ENCODE results near the gene TPSAB1.

The TPSAB1 gene

GRCh38 chr16:1213231-1213630, 27.3 kb upstream of the TPSAB1 start:
- DNase-seq (ENCODE audit: extremely low read depth, insufficient read length): no peak
- Histone ChIP-seq H3K36me3 (ENCODE audit: control insufficient read depth, insufficient read depth, low read length) (no peaks in the 10 kb centered on the region), H3K4me3 (replicated peaks; ENCODE audit: low read depth, low read length) (no peak overlapping the region), H3K27me3 (replicated peaks; ENCODE audit: control insufficient read depth, insufficient read depth, low read length) (no peaks in the 10 kb centered on the region)
- no peak for TF ChIP-seq CTCF (IDR thresholded peaks at IDR 0.05; ENCODE audit: insufficient read depth, low read length, poor library complexity, severe bottlenecking)

GRCh38 chr16:1213796-1214372, 26.6 kb upstream of the TPSAB1 start:
- no peak overlapping the region for H3K4me3 ChIP-seq (replicated peaks; ENCODE audit: low read depth, low read length)
- H3K27me3 ChIP-seq (replicated peaks; ENCODE audit: control insufficient read depth, insufficient read depth, low read length): no peaks in the 10 kb centered on the region
- no peak for TF ChIP-seq CTCF (IDR thresholded peaks at IDR 0.05; ENCODE audit: insufficient read depth, low read length, poor library complexity, severe bottlenecking)
- H3K36me3 ChIP-seq (ENCODE audit: control insufficient read depth, insufficient read depth, low read length): no peaks in the 10 kb centered on the region
- DNase-seq (ENCODE audit: extremely low read depth, insufficient read length): no peak

- Histone ChIP-seq H3K36me3 (ENCODE audit: control insufficient read depth, insufficient read depth, low read length) (no peaks in the 10 kb centered on the region), H3K27me3 (replicated peaks; ENCODE audit: control insufficient read depth, insufficient read depth, low read length) (no peaks in the 10 kb centered on the region), H3K4me3 (replicated peaks; ENCODE audit: low read depth, low read length) (no peak overlapping the region)
- no peak for TF ChIP-seq CTCF (IDR thresholded peaks at IDR 0.05; ENCODE audit: insufficient read depth, low read length, poor library complexity, severe bottlenecking)
- DNase-seq (ENCODE audit: extremely low read depth, insufficient read length): no peak
Measured at GRCh38 chr16:1214719-1215118, 25.8 kb upstream of the TPSAB1 start.

GRCh38 chr16:1215574-1216295, 24.8 kb upstream of the TPSAB1 start:
- no peak for DNase-seq (ENCODE audit: extremely low read depth, insufficient read length)
- H3K4me3 ChIP-seq (replicated peaks; ENCODE audit: low read depth, low read length): no peak overlapping the region
- no peaks in the 10 kb centered on the region for H3K36me3 ChIP-seq (ENCODE audit: control insufficient read depth, insufficient read depth, low read length)
- no peak for TF ChIP-seq CTCF (IDR thresholded peaks at IDR 0.05; ENCODE audit: insufficient read depth, low read length, poor library complexity, severe bottlenecking)
- H3K27me3 ChIP-seq (replicated peaks; ENCODE audit: control insufficient read depth, insufficient read depth, low read length): no peaks in the 10 kb centered on the region

GRCh38 chr16:1216296-1216619, 24.2 kb upstream of the TPSAB1 start:
- DNase-seq (ENCODE audit: extremely low read depth, insufficient read length): no peak
- no peaks in the 10 kb centered on the region for H3K27me3 ChIP-seq (replicated peaks; ENCODE audit: control insufficient read depth, insufficient read depth, low read length)
- no peaks in the 10 kb centered on the region for H3K36me3 ChIP-seq (ENCODE audit: control insufficient read depth, insufficient read depth, low read length)
- H3K4me3 ChIP-seq (replicated peaks; ENCODE audit: low read depth, low read length): no peak overlapping the region
- no peak for TF ChIP-seq CTCF (IDR thresholded peaks at IDR 0.05; ENCODE audit: insufficient read depth, low read length, poor library complexity, severe bottlenecking)
